ENCODE results near the gene CDR2L. TPM values are rescaled to one million over a fixed set of nuclear protein-coding genes. Genes with fewer than 3 reads are reported as not detected.

The CDR2L gene
- total and polyA plus RNA-seq, 3 experiments from 2014 or later: 0.06 to 1.7 (median 1.5) TPM

GRCh38 chr17:74987909-74988711 is 678 bp downstream of the CDR2L start:
- peak overlapping the region; percentile 54 for H3K27ac ChIP-seq (ENCODE audit: low read depth, low read length)
- H3K36me3 Mint-ChIP-seq: peaks cover 0 to 1% (median 0%) of the 10 kb centered on the region in 3 donors
- H3K4me3 ChIP-seq (ENCODE audit: low read length): peak overlapping the region; percentile 9
- ChIA-PET POLR2A (interaction anchor here (1.0 to 1.8 kb wide), 2 partner anchors 24 to 46 kb away, joined by 6 read pairs; no protein-coding TSS in a partner anchor), CTCF (interaction anchor here (0.9 to 2.4 kb wide), 10 partner anchors 11 to 72 kb away, joined by 3 to 18 read pairs (median 4); partner anchors contain the start of genes HID1 and MRPL58)
- peaks cover 0 to 3% of the 10 kb centered on the region in 2 donors for H3K27me3 Mint-ChIP-seq
- peak overlapping the region in 2 of 8 donors; percentile 10 to 27 for H3K27ac Mint-ChIP-seq
- peak overlapping the region; percentile 52 to 89 (median 75) for H3K4me3 Mint-ChIP-seq
- H3K4me1 ChIP-seq (ENCODE audit: insufficient read depth, low read length): peaks cover 4% of the 10 kb centered on the region
- DNase-seq: peak in 3 of 5 donors; percentile 10 to 55 (median 23)
- H3K9me3 Mint-ChIP-seq: no peaks in the 10 kb centered on the region
- H3K9me3 ChIP-seq (ENCODE audit: low read length): no peaks in the 10 kb centered on the region
- no peaks in the 10 kb centered on the region for H3K36me3 ChIP-seq (ENCODE audit: insufficient read depth, low read length)
- no peaks in the 10 kb centered on the region for H3K27me3 ChIP-seq (ENCODE audit: insufficient read depth, low read length, poor library complexity, severe bottlenecking)
- H3K4me1 Mint-ChIP-seq: peaks cover 4 to 14% (median 11%) of the 10 kb centered on the region in 3 donors

- no peak for DNase-seq
- Mint-ChIP-seq H3K4me1 (peaks cover 4 to 14% (median 11%) of the 10 kb centered on the region in 3 donors), H3K36me3 (peaks cover 0 to 1% (median 0%) of the 10 kb centered on the region in 3 donors), H3K27me3 (peaks cover 0 to 3% of the 10 kb centered on the region in 2 donors), H3K9me3 (no peaks in the 10 kb centered on the region), H3K27ac (peak overlapping the region in 1 of 8 donors; percentile 69), H3K4me3 (no peak overlapping the region)
- H3K4me1 ChIP-seq (ENCODE audit: insufficient read depth, low read length): peaks cover 4% of the 10 kb centered on the region
- H3K27me3 ChIP-seq (ENCODE audit: insufficient read depth, low read length, poor library complexity, severe bottlenecking): no peaks in the 10 kb centered on the region
- ChIA-PET CTCF (interaction anchor here (0.8 to 1.5 kb wide), 3 partner anchors 30 to 211 kb away, joined by 3 to 5 read pairs (median 4); no protein-coding TSS in a partner anchor), POLR2A (no interaction called here)
- H3K9me3 ChIP-seq (ENCODE audit: low read length): no peaks in the 10 kb centered on the region
- H3K36me3 ChIP-seq (ENCODE audit: insufficient read depth, low read length): no peaks in the 10 kb centered on the region
- H3K27ac ChIP-seq (ENCODE audit: low read depth, low read length): no peak overlapping the region
- H3K4me3 ChIP-seq (ENCODE audit: low read length): no peak overlapping the region
These were observed 3.2 kb downstream of the CDR2L start for GRCh38 chr17:74990581-74991105.

GRCh38 chr17:74992223-74992622 is 4.8 kb downstream of the CDR2L start:
- no peaks in the 10 kb centered on the region for H3K36me3 ChIP-seq (ENCODE audit: insufficient read depth, low read length)
- H3K9me3 ChIP-seq (ENCODE audit: low read length): no peaks in the 10 kb centered on the region
- ChIA-PET CTCF (interaction anchor here (1.1 kb wide), 1 partner anchor 30 kb away, joined by 3 read pairs; no protein-coding TSS in a partner anchor), POLR2A (no interaction called here)
- no peaks in the 10 kb centered on the region for H3K9me3 Mint-ChIP-seq
- no peak overlapping the region for H3K27ac Mint-ChIP-seq
- peaks cover 1 to 2% of the 10 kb centered on the region in 2 donors for H3K27me3 Mint-ChIP-seq
- H3K4me1 Mint-ChIP-seq: peaks cover 1 to 6% (median 2%) of the 10 kb centered on the region in 3 donors
- H3K36me3 Mint-ChIP-seq: peaks cover 0 to under 1% (median 0%) of the 10 kb centered on the region in 3 donors
- H3K4me1 ChIP-seq (ENCODE audit: insufficient read depth, low read length): no peaks in the 10 kb centered on the region
- no peaks in the 10 kb centered on the region for H3K27me3 ChIP-seq (ENCODE audit: insufficient read depth, low read length, poor library complexity, severe bottlenecking)
- peak overlapping the region in 1 of 7 donors; percentile 32 for H3K4me3 Mint-ChIP-seq
- no peak for DNase-seq
- no peak overlapping the region for H3K4me3 ChIP-seq (ENCODE audit: low read length)
- H3K27ac ChIP-seq (ENCODE audit: low read depth, low read length): no peak overlapping the region

GRCh38 chr17:74994440-74994839 is 7.0 kb downstream of the CDR2L start:
- H3K36me3 ChIP-seq (ENCODE audit: insufficient read depth, low read length): no peaks in the 10 kb centered on the region
- Mint-ChIP-seq H3K4me1 (no peaks in the 10 kb centered on the region), H3K36me3 (no peaks in the 10 kb centered on the region), H3K9me3 (no peaks in the 10 kb centered on the region), H3K27ac (no peak overlapping the region), H3K27me3 (peaks cover 0 to 4% of the 10 kb centered on the region in 2 donors), H3K4me3 (no peak overlapping the region)
- no peak for DNase-seq
- no peaks in the 10 kb centered on the region for H3K27me3 ChIP-seq (ENCODE audit: insufficient read depth, low read length, poor library complexity, severe bottlenecking)
- no peak overlapping the region for H3K27ac ChIP-seq (ENCODE audit: low read depth, low read length)
- ChIA-PET POLR2A (no interaction called here), CTCF (interaction anchor here (0.9 to 1.2 kb wide), 3 partner anchors 18 to 37 kb away, joined by 3 to 4 read pairs (median 4); partner anchors contain the start of gene MRPL58)
- no peak overlapping the region for H3K4me3 ChIP-seq (ENCODE audit: low read length)
- no peaks in the 10 kb centered on the region for H3K4me1 ChIP-seq (ENCODE audit: insufficient read depth, low read length)
- H3K9me3 ChIP-seq (ENCODE audit: low read length): no peaks in the 10 kb centered on the region

GRCh38 chr17:74995847-74996246 is 8.4 kb downstream of the CDR2L start:
- no peak overlapping the region for H3K27ac Mint-ChIP-seq
- no peak overlapping the region for H3K4me3 Mint-ChIP-seq
- H3K27me3 Mint-ChIP-seq: peaks cover 0 to 4% of the 10 kb centered on the region in 2 donors
- no peak for DNase-seq
- Histone ChIP-seq H3K4me1 (ENCODE audit: insufficient read depth, low read length) (no peaks in the 10 kb centered on the region), H3K9me3 (ENCODE audit: low read length) (no peaks in the 10 kb centered on the region), H3K4me3 (ENCODE audit: low read length) (no peak overlapping the region), H3K36me3 (ENCODE audit: insufficient read depth, low read length) (no peaks in the 10 kb centered on the region), H3K27me3 (ENCODE audit: insufficient read depth, low read length, poor library complexity, severe bottlenecking) (no peaks in the 10 kb centered on the region), H3K27ac (ENCODE audit: low read depth, low read length) (no peak overlapping the region)
- H3K4me1 Mint-ChIP-seq: no peaks in the 10 kb centered on the region
- POLR2A ChIA-PET: no interaction called here
- CTCF ChIA-PET: no interaction called here
- H3K9me3 Mint-ChIP-seq: no peaks in the 10 kb centered on the region
- no peaks in the 10 kb centered on the region for H3K36me3 Mint-ChIP-seq

GRCh38 chr17:74998783-74999182 is 11.4 kb downstream of the CDR2L start:
- no peak overlapping the region for H3K4me3 ChIP-seq (ENCODE audit: low read length)
- H3K36me3 Mint-ChIP-seq: no peaks in the 10 kb centered on the region

GRCh38 chr17:74999523-74999922 is 12.1 kb downstream of the CDR2L start:
- peaks cover 0 to 8% of the 10 kb centered on the region in 2 donors for H3K27me3 Mint-ChIP-seq
- Histone ChIP-seq H3K27me3 (ENCODE audit: insufficient read depth, low read length, poor library complexity, severe bottlenecking) (no peaks in the 10 kb centered on the region), H3K27ac (ENCODE audit: low read depth, low read length) (no peak overlapping the region), H3K36me3 (ENCODE audit: insufficient read depth, low read length) (no peaks in the 10 kb centered on the region), H3K9me3 (ENCODE audit: low read length) (no peaks in the 10 kb centered on the region), H3K4me1 (ENCODE audit: insufficient read depth, low read length) (no peaks in the 10 kb centered on the region), H3K4me3 (ENCODE audit: low read length) (no peak overlapping the region)
- H3K36me3 Mint-ChIP-seq: no peaks in the 10 kb centered on the region
- no peak for DNase-seq
- H3K9me3 Mint-ChIP-seq: no peaks in the 10 kb centered on the region
- H3K4me3 Mint-ChIP-seq: no peak overlapping the region
- no peak overlapping the region for H3K27ac Mint-ChIP-seq
- no peaks in the 10 kb centered on the region for H3K4me1 Mint-ChIP-seq
- ChIA-PET POLR2A (interaction anchor here (1.7 kb wide), 1 partner anchor 12 kb away, joined by 4 read pairs; no protein-coding TSS in a partner anchor), CTCF (interaction anchor here (0.7 to 2.1 kb wide), 3 partner anchors 12 to 38 kb away, joined by 3 to 10 read pairs (median 5); partner anchors contain the start of gene CDR2L)

More at GRCh38 chr17:74998783-74999182, 11.4 kb downstream of the CDR2L start:
- Histone ChIP-seq H3K36me3 (ENCODE audit: insufficient read depth, low read length) (no peaks in the 10 kb centered on the region), H3K9me3 (ENCODE audit: low read length) (no peaks in the 10 kb centered on the region), H3K4me1 (ENCODE audit: insufficient read depth, low read length) (no peaks in the 10 kb centered on the region), H3K27ac (ENCODE audit: low read depth, low read length) (no peak overlapping the region), H3K27me3 (ENCODE audit: insufficient read depth, low read length, poor library complexity, severe bottlenecking) (no peaks in the 10 kb centered on the region)
- no peak for DNase-seq
- no peaks in the 10 kb centered on the region for H3K9me3 Mint-ChIP-seq
- POLR2A ChIA-PET: interaction anchor here (1.7 kb wide), 1 partner anchor 13 kb away, joined by 4 read pairs; no protein-coding TSS in a partner anchor
- H3K4me1 Mint-ChIP-seq: no peaks in the 10 kb centered on the region
- CTCF ChIA-PET: interaction anchor here (0.7 to 2.1 kb wide), 3 partner anchors 11 to 38 kb away, joined by 3 to 10 read pairs (median 5); partner anchors contain the start of gene CDR2L
- H3K27me3 Mint-ChIP-seq: peaks cover 0 to 6% of the 10 kb centered on the region in 2 donors
- H3K27ac Mint-ChIP-seq: peak overlapping the region in 1 of 8 donors; percentile 37
- no peak overlapping the region for H3K4me3 Mint-ChIP-seq

Data from CD8-positive, alpha-beta memory T cell (primary cell).